ENCODE results near the gene ASPSCR1. TPM values are rescaled to one million over a fixed set of nuclear protein-coding genes. Genes with fewer than 3 reads are reported as not detected.

Gene ASPSCR1
- total RNA-seq, 4 donors from 2014 or later = 24.0 to 44.7 (median 32.0) TPM

GRCh38 chr17:82007495-82008257 lies 30.2 kb downstream of the ASPSCR1 start:
- Histone ChIP-seq H3K36me3 (peaks cover 0 to 3% of the 10 kb centered on the region in 2 donors), H3K27ac (no peak overlapping the region), H3K9me3 (no peaks in the 10 kb centered on the region), H3K4me1 (peaks cover 15 to 24% of the 10 kb centered on the region in 2 donors), H3K4me3 (no peak overlapping the region), H3K27me3 (no peaks in the 10 kb centered on the region)
- intact Hi-C loops (cut with DNase I; ENCODE audit: low total_unique reads) = loop anchor here (10.0 kb wide), 1 partner anchor 67 kb away; no protein-coding TSS in a partner anchor
- DNase-seq = no peak
- in situ Hi-C loops (cut with MboI; ENCODE audit: low sequenced_read_pairs in 4 of 4) = no loop called here
- no peak for TF ChIP-seq CTCF (IDR thresholded peaks at IDR 0.05 in 4 of 5, conservative IDR thresholded peaks at IDR 0.05 in 1 of 5)
- no peak for TF ChIP-seq POLR2A (IDR thresholded peaks at IDR 0.05)
- ATAC-seq = no peak

GRCh38 chr17:82008258-82008940 lies 31.0 kb downstream of the ASPSCR1 start:
- peaks cover 0 to 3% of the 10 kb centered on the region in 2 donors for H3K36me3 ChIP-seq
- no peak for DNase-seq
- no peak for ATAC-seq
- H3K27me3 ChIP-seq = no peaks in the 10 kb centered on the region
- no peak for TF ChIP-seq POLR2A (IDR thresholded peaks at IDR 0.05)
- no peak overlapping the region for H3K4me3 ChIP-seq
- H3K9me3 ChIP-seq = no peaks in the 10 kb centered on the region
- intact Hi-C loops (cut with DNase I; ENCODE audit: low total_unique reads) = loop anchor here (10.0 kb wide), 1 partner anchor 66 kb away; no protein-coding TSS in a partner anchor
- no peak overlapping the region for H3K27ac ChIP-seq
- in situ Hi-C loops (cut with MboI; ENCODE audit: low sequenced_read_pairs in 4 of 4) = no loop called here
- H3K4me1 ChIP-seq = peaks cover 7 to 17% of the 10 kb centered on the region in 2 donors

DNA sequence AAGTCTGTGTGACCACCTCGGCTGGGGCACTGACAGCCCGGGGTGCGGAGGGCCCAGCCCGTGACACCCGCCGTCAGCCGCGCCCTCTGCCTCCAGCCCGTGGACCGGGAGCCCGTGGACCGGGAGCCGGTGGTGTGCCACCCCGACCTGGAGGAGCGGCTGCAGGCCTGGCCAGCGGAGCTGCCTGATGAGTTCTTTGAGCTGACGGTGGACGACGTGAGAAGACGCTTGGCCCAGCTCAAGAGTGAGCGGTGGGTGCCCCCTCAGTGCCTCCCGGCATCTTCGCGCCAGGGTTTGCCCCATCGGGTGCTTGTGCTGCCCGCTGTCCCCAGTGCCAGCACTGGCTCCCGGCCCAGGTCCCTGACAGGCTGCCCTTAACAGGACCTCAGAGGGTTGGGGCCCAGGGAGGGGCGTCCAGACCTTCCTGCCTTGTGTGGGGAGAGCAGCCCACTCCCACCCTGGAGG lies 31.5 kb downstream of the ASPSCR1 start:
- in situ Hi-C loops (cut with MboI; ENCODE audit: low sequenced_read_pairs in 4 of 4) = no loop called here
- no peak for DNase-seq
- peaks cover 2 to 11% of the 10 kb centered on the region in 2 donors for H3K4me1 ChIP-seq

DNA sequence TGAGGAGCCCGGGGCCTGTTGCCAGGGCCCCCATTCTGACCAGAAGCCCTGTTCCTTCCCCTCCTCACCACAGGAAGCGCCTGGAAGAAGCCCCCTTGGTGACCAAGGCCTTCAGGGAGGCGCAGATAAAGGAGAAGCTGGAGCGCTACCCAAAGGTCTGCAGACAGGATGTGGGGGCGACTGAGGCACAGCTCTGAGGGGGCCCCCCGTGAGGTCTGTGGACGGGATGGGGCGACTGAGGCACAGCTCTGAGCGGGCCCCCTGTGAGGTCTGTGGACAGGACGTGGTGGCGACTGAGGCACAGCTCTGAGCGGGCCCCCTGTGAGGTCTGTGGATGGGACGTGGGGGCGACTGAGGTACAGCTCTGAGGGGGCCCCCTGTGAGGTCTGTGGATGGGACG lies 32.0 kb downstream of the ASPSCR1 start:
- DNase-seq (no peak), ATAC-seq (no peak)
- Histone ChIP-seq H3K4me3 (no peak overlapping the region), H3K9me3 (no peaks in the 10 kb centered on the region), H3K36me3 (peaks cover 0 to 3% of the 10 kb centered on the region in 2 donors), H3K4me1 (peaks cover 0 to 7% of the 10 kb centered on the region in 2 donors), H3K27ac (no peak overlapping the region), H3K27me3 (no peaks in the 10 kb centered on the region)
- in situ Hi-C loops (cut with MboI; ENCODE audit: low sequenced_read_pairs in 4 of 4) (no loop called here), intact Hi-C loops (cut with DNase I; ENCODE audit: low total_unique reads) (loop anchor here (10.0 kb wide), 1 partner anchor 65 kb away; no protein-coding TSS in a partner anchor)
- TF ChIP-seq POLR2A (IDR thresholded peaks at IDR 0.05) (no peak), CTCF (IDR thresholded peaks at IDR 0.05 in 4 of 5, conservative IDR thresholded peaks at IDR 0.05 in 1 of 5) (no peak)

More for the DNA sequence above, 31.5 kb downstream of the ASPSCR1 start:
- peaks cover 0 to 3% of the 10 kb centered on the region in 2 donors for H3K36me3 ChIP-seq
- no peaks in the 10 kb centered on the region for H3K9me3 ChIP-seq
- H3K4me3 ChIP-seq = no peak overlapping the region
- intact Hi-C loops (cut with DNase I; ENCODE audit: low total_unique reads) = loop anchor here (10.0 kb wide), 1 partner anchor 66 kb away; no protein-coding TSS in a partner anchor
- H3K27me3 ChIP-seq = no peaks in the 10 kb centered on the region
- TF ChIP-seq CTCF (IDR thresholded peaks at IDR 0.05 in 4 of 5, conservative IDR thresholded peaks at IDR 0.05 in 1 of 5) (no peak), POLR2A (IDR thresholded peaks at IDR 0.05) (no peak)
- no peak overlapping the region for H3K27ac ChIP-seq
- no peak for ATAC-seq
